DND-41 (cell line): Measurements from ENCODE around the gene PMAIP1.

Experiments used
- ATAC-seq: fragments of 200-7000 bp; cut with Tn5 transposase; 3 replicates; pipeline ENCODE4 v1.9.1; 2021; ENCODE audit warnings: low read depth; ENCODE audit not compliant: insufficient read depth
- DNase-seq: peaks from one replicate; pipeline ENCODE4 v3.0.0-alpha.2; 2020
- H2AFZ ChIP-seq: 2 replicates; pipeline ENCODE4 v1.6.0; 2012; ENCODE audit warnings: low read depth, low read length
- H3K27ac ChIP-seq: 2 replicates; pipeline ENCODE4 v1.5.1; 2012; ENCODE audit warnings: low read length, inconsistent platforms
- H3K27me3 ChIP-seq: fragments of 200-600 bp; sonication (generic); 2 replicates; pipeline ENCODE4 v1.6.0; 2012; ENCODE audit warnings: low read length, mild to moderate bottlenecking, inconsistent platforms; ENCODE audit not compliant: insufficient read depth, poor library complexity
- H3K36me3 ChIP-seq: 2 replicates; pipeline ENCODE4 v1.5.1; 2012; ENCODE audit warnings: low read length, inconsistent platforms; ENCODE audit not compliant: insufficient read depth
- H3K4me1 ChIP-seq: 2 replicates; pipeline ENCODE4 v1.5.1; 2012; ENCODE audit warnings: mild to moderate bottlenecking, low read length; ENCODE audit not compliant: insufficient read depth
- H3K4me2 ChIP-seq: 2 replicates; pipeline ENCODE4 v1.6.0; 2012; ENCODE audit warnings: mild to moderate bottlenecking, moderate library complexity, low read length, inconsistent platforms; ENCODE audit not compliant: insufficient read depth
- H3K4me3 ChIP-seq, 2 experiments: fragments of 200-600 bp in 1 of 2; shearing (Covaris generic) in 1 of 2; 2 replicates each; pipeline ENCODE4 v1.5.1; 2012 to 2016; ENCODE audit warnings: inconsistent platforms in 2 of 2, low read length in 2 of 2, mild to moderate bottlenecking in 2 of 2, low read depth in 1 of 2, moderate library complexity in 1 of 2
- H3K79me2 ChIP-seq: 2 replicates; pipeline ENCODE4 v1.6.0; 2012; ENCODE audit warnings: low read length, inconsistent platforms; ENCODE audit not compliant: insufficient read depth
- H3K9ac ChIP-seq: 2 replicates; pipeline ENCODE4 v1.6.0; 2012; ENCODE audit warnings: low read depth, mild to moderate bottlenecking, inconsistent platforms, low read length, moderate library complexity
- H3K9me3 ChIP-seq: 2 replicates; pipeline ENCODE4 v1.5.1; 2012; ENCODE audit warnings: low read length, moderate library complexity, mild to moderate bottlenecking, inconsistent platforms; ENCODE audit not compliant: insufficient read depth, severe bottlenecking
- H4K20me1 ChIP-seq: 2 replicates; pipeline ENCODE4 v1.6.0; 2012; ENCODE audit warnings: low read length; ENCODE audit not compliant: insufficient read depth
- EZH2 ChIP-seq: IDR thresholded peaks from 3 replicates; pipeline ENCODE4 v1.6.1; 2012; ENCODE audit warnings: borderline replicate concordance, low read depth, mild to moderate bottlenecking, moderate library complexity, low read length, inconsistent platforms; ENCODE audit not compliant: severe bottlenecking
- TF ChIP-seq, protein P1 (sequence below): IDR thresholded peaks from 2 replicates; pipeline ENCODE4 v1.5.1; 2012; ENCODE audit warnings: borderline replicate concordance, low read length, moderate library complexity, mild to moderate bottlenecking; ENCODE audit not compliant: poor library complexity, severe bottlenecking; ENCODE audit errors: extremely low read depth

The PMAIP1 gene

GRCh38 chr18:59865241-59865986 lies 34.4 kb upstream of the PMAIP1 start:
- Histone ChIP-seq H3K36me3 (no peaks in the 10 kb centered on the region), H3K9ac (no peak overlapping the region), H3K4me2 (no peak overlapping the region), H3K79me2 (no peaks in the 10 kb centered on the region), H3K27me3 (no peaks in the 10 kb centered on the region), H4K20me1 (no peaks in the 10 kb centered on the region), H3K4me1 (peaks cover 2% of the 10 kb centered on the region; the same call in 1 of the 2 replicates), H3K27ac (no peak overlapping the region), H2AFZ (no peak overlapping the region), H3K9me3 (no peaks in the 10 kb centered on the region), H3K4me3 (no peak overlapping the region)
- DNase-seq (no peak), ATAC-seq (no peak)
- TF ChIP-seq, protein P1, sequence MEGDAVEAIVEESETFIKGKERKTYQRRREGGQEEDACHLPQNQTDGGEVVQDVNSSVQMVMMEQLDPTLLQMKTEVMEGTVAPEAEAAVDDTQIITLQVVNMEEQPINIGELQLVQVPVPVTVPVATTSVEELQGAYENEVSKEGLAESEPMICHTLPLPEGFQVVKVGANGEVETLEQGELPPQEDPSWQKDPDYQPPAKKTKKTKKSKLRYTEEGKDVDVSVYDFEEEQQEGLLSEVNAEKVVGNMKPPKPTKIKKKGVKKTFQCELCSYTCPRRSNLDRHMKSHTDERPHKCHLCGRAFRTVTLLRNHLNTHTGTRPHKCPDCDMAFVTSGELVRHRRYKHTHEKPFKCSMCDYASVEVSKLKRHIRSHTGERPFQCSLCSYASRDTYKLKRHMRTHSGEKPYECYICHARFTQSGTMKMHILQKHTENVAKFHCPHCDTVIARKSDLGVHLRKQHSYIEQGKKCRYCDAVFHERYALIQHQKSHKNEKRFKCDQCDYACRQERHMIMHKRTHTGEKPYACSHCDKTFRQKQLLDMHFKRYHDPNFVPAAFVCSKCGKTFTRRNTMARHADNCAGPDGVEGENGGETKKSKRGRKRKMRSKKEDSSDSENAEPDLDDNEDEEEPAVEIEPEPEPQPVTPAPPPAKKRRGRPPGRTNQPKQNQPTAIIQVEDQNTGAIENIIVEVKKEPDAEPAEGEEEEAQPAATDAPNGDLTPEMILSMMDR = no peak
- TF ChIP-seq EZH2 = no peak

GRCh38 chr18:59866551-59867269 lies 33.1 kb upstream of the PMAIP1 start:
- Histone ChIP-seq H3K36me3 (no peaks in the 10 kb centered on the region), H3K4me3 (no peak overlapping the region), H3K79me2 (no peaks in the 10 kb centered on the region), H3K9ac (no peak overlapping the region), H3K4me1 (peaks cover 2% of the 10 kb centered on the region; the same call in 1 of the 2 replicates), H3K4me2 (no peak overlapping the region), H4K20me1 (no peaks in the 10 kb centered on the region), H3K27ac (no peak overlapping the region), H2AFZ (no peak overlapping the region), H3K9me3 (no peaks in the 10 kb centered on the region), H3K27me3 (no peaks in the 10 kb centered on the region)
- ATAC-seq = no peak
- no peak for DNase-seq
- no peak for TF ChIP-seq EZH2
- TF ChIP-seq, protein P1 = no peak

DNA sequence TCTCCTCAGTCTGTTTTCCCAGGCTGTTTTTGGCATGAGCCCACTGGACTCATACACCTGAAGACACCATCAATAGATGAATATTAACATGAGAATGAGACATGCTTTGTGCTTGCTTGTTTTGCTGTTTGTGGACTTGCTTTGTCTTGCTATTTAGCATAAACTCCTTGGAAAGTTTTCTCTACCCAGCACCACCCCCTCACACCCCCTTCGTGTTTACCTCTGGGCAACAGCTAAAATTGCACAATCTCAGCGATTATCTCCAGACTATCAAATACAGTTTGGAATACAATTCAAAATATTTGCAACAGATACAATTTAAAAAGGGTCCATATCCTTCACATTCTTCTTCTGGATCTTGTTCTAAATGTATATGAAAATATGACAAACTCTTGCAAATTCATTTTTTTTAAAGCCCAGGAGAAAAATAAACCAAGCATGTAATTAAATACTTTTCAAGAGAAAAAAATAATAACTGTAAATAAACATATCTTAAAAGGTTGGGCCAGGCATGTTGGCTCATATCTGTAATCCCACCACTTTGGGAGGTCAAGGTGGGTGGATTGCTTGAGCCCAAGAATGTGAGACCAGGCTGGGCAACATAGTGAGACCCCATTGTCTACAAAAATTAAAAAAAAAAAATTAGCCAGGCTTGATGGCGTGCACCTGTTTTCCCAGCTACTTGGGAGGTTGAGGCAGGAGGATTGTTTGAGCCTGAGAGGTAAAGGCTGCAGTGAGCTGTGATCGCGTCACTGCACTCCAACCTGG lies 32.3 kb upstream of the PMAIP1 start:
- no peak overlapping the region for H3K27ac ChIP-seq
- no peak for DNase-seq
- no peak overlapping the region for H2AFZ ChIP-seq
- no peak for ATAC-seq
- TF ChIP-seq, protein P1 = no peak
- TF ChIP-seq EZH2 = no peak
- no peaks in the 10 kb centered on the region for H3K4me1 ChIP-seq
- H3K9ac ChIP-seq = no peak overlapping the region
- H3K27me3 ChIP-seq = no peaks in the 10 kb centered on the region
- H3K4me3 ChIP-seq = no peak overlapping the region
- no peaks in the 10 kb centered on the region for H3K79me2 ChIP-seq
- H3K36me3 ChIP-seq = no peaks in the 10 kb centered on the region
- no peaks in the 10 kb centered on the region for H4K20me1 ChIP-seq
- H3K9me3 ChIP-seq = no peaks in the 10 kb centered on the region
- no peak overlapping the region for H3K4me2 ChIP-seq
